Measurements from ENCODE around the gene DDX49. TPM values are rescaled to one million over a fixed set of nuclear protein-coding genes. Genes with fewer than 3 reads are reported as not detected.
A peak's percentile ranks its signal among the peaks of the same experiment; 100 is the strongest.

The DDX49 gene
- total RNA-seq, 1 donor from 2014 or later = 45.0 TPM

GRCh38 chr19:18972851-18973250, 53.3 kb downstream of the DDX49 start:
- DNase-seq (ENCODE audit: low read depth) = no peak

GRCh38 chr19:18975011-18975410, 55.5 kb downstream of the DDX49 start:
- peak; percentile 49 for DNase-seq (ENCODE audit: low read depth)

GRCh38 chr19:18975869-18976268, 56.4 kb downstream of the DDX49 start:
- peak; percentile 30 for DNase-seq (ENCODE audit: low read depth)

Other genes starting within 250 kb of the DDX49 start
- gene CRTC1, start 236.0 kb upstream of the DDX49 start, total RNA-seq = 0.17 and 3.2 TPM in 2 replicates
- gene COMP, start 128.4 kb upstream of the DDX49 start, total RNA-seq = 0.15 TPM in 1 of 2 replicates, not detected in the other
- gene UPF1, start 87.8 kb upstream of the DDX49 start, total RNA-seq = 42.2 and 106 TPM in 2 replicates
- gene CERS1, start 23.6 kb upstream of the DDX49 start, total RNA-seq = 0.40 and 1.0 TPM in 2 replicates
- gene COPE, start 328 bp upstream of the DDX49 start, total RNA-seq = 148 and 224 TPM in 2 replicates
- 83.2 and 93.7 TPM in 2 replicates for gene HOMER3, start 21.5 kb downstream of the DDX49 start, total RNA-seq
- 20.3 and 59.9 TPM in 2 replicates for gene SUGP2, start 113.8 kb downstream of the DDX49 start, total RNA-seq
- gene ARMC6, start 113.9 kb downstream of the DDX49 start, total RNA-seq = 41.5 and 62.3 TPM in 2 replicates
- gene SLC25A42, start 144.3 kb downstream of the DDX49 start, total RNA-seq = 1.2 and 4.5 TPM in 2 replicates
- 14.1 and 25.3 TPM in 2 replicates for gene TMEM161A, start 218.8 kb downstream of the DDX49 start, total RNA-seq